SKM-1 (cell line): Measurements from ENCODE around the gene CHN2.

Source experiments
- DNase-seq: peaks from one replicate; lab custom pipeline; 2025; ENCODE audit not compliant: unreplicated experiment; lab: John Stamatoyannopoulos, UW

Gene CHN2

DNA sequence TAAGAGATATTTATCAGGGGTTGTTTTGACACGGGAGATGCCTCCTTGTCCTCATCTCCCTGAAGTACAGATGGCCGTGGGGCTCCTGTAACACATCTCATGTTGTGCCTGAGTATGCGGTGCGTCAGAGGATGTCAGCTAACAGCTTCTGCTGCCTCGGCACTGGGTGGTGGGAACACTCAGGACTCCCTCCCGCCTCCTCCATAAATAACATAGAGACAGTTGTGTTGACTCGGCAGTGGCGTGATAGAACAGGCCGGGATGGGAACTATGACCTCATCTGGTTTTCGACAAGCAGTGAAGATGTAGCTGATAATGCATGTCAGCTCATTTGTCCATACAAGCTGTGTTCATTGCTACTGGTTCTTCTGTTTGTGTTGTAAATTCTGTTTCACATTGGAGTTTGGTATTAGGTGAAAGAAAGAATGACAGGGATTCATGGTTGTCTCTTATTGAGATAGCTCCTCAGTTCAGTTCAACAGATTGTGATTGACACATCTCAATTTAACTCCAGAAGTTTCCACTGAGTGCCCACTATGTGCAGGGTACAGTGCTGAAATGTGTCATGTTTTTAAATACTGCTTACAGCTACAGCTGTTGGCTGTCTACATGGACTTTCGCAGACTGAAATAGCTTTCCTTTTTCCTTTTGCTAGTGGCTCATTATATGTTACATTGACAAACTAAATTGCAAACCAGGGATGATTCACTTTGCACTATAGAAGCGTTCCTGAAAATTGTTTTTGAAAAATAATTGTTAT, 87.4 kb downstream of the CHN2 start:
- DNase-seq, result no peak

- DNase-seq, result peak; percentile 31
Observed at GRCh38 chr7:29282819-29283414, 88.3 kb downstream of the CHN2 start.

DNA sequence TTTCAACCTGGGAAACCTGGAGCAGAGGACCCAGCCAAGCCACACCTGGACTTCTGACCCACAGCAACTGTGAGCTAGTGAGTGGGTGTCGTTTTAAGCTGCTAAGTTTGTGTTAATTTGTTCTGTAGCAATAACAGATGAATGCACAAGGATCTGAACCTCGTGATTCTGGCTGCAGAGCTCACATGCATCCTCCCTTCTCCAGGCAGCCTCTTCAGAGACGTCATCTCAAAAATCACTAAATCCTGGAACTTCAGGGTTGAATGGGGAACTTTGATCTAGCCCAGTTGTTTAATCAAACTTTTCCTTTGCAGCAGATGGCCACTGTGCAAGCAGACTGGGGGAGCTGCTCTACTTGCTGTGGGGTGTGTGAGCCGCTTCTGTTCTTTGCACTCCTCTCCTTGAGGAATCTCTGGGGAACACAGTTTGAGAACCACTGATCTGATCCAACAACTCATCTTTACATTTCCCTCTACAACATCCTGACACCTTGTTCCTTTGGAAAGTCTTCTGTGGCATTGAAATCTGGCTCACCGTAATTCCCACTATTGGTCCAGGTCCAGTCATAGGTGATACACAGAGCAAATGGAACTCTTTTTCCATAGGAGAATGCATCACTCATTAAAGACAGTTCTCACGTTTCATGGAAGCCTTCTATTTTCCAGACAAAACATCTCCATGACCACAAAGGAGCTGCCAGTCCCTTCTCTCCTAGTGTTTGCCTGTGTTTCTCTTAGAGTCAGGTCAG, 90.3 kb downstream of the CHN2 start:
- DNase-seq, result no peak

DNA sequence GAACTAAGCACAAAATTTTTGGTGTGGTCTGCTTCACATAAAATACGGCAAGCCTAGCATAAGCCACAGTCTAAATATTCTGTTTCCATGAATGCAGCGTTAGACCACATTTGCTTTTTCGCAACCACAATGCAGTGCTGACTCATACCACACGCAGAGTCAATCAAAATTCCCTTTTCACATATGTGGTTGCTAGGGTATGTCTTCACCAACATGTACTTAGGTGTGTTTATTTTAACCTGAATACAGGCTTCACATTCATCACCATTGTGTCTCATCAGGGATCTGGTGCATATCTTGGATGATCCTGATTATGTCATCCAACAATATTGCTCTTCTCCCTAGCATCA, 90.8 kb downstream of the CHN2 start:
- peak; percentile 20 for DNase-seq

- DNase-seq, result no peak
Observed at GRCh38 chr7:29285861-29286260, 91.3 kb downstream of the CHN2 start.

DNA sequence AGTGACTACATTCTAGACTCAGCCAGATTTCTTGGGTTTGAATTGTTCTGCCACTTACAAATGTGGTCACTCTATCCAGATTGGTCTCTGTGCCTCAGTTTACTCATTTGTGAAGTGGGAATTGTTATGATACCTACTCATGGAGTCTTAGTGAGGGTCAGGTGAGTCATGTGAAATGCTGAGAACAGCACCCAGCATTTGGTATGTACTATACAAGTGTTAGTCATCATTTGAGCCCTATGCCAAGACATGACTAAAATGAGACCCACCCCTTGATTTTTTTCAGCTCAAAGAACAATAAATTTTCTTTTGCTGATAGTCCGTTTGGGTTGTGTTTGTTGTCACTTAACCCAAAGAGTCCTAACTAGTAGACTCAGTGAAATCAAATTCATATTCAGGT, 92.8 kb downstream of the CHN2 start:
- DNase-seq, result no peak

- no peak for DNase-seq
Observed at GRCh38 chr7:29288181-29289091, 93.9 kb downstream of the CHN2 start.

GRCh38 chr7:29289156-29290021, 94.8 kb downstream of the CHN2 start:
- DNase-seq, result no peak

GRCh38 chr7:29290829-29291228, 96.3 kb downstream of the CHN2 start:
- no peak for DNase-seq

GRCh38 chr7:29291723-29292618, 97.4 kb downstream of the CHN2 start:
- no peak for DNase-seq

DNA sequence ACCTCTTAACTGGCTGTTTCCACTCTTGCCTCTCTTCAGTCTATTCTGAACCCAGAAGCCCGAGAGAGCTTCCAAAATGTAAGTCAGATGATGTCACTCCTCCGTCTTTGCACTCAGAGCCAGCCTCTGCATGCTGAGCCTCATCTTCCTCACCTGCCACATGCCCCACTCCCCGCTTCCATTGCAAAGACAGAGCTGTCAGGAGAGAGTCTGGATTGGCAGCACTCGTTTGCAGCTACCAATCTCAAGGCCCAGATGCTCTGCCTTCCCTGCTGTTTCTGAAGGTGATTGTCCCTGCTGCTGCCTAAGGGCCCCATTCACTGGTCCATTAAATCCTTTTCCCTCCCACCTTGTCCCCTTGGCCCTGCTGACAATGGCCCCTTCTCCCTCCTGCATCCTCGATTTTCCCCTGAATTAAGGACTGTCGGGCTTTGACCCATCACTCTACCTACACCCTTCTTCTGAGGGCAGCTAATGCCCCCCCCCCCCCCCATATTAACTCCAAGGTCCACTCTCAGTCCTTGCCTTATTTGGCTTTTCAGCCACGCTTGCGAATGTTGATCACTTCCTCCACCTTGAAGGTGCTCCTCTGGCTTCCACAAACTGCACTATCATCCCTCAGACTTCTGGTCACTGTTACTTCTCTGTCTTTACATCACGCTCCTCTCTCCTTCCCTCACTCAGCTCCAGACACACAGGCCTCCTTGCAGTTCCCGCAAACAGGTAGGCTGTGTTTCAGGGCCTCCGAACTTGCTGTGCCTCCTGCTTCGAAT, 98.5 kb downstream of the CHN2 start:
- DNase-seq, result no peak

DNA sequence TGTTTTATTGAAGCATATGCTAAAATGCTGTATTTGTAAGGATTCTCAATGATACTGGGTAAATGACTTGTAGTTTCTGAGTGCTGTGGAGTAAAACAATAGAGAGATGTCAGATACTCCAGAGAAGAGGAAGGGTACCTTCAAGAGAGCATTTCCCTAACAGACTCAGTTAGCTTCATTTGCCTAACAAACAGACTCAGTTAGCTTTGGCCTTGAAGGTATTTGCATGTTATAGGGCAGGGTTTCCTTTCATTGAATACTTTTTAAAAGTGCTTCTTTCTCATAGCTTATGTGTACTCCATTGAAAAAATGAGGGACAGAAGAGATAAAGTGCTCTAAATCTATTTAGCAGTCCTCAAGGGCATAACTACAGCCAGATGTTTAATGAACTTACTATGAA, 101.8 kb downstream of the CHN2 start:
- no peak for DNase-seq

GRCh38 chr7:29297194-29297890, 102.8 kb downstream of the CHN2 start:
- DNase-seq, result no peak

DNA sequence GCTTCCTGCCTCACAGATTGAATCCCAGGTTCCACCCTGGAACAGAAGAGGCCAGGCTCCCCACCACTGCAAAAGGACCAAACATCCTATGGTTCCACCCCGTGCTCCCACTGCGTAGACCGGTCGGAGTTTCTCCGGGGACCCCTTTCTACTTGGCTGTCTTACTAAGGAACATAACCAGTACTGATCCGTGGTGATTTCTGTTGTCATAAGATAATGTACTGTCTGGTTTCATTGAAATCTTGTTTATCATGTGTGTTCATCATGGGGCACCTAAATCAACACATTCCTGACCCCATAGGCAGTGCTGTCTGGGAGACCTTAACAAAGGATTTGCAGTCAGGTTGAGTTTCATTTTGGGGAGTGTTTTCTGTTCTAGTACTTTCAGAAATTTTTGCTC, 104.5 kb downstream of the CHN2 start:
- DNase-seq, result no peak

DNA sequence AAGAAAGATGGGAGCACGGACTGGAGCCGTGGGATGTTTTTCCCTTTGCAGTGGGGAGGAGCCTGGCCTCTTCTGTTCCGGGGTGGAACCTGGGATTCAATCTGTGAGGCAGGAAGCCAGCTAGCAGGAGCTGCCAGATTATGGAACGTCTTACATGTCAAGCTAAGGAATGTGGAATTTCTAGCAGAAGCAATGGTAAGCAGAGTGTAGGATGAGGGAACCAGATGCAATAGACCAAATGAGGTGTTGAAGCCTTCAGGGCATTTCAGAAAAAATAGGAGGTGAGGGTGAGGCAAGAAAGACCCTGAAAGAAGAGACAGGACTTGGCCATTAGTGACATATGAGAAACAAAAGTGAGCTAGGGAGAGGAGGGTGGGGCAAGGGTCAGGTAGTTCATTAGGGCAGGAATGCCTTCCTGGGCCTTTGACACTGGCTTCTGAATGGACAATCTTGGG, 105.5 kb downstream of the CHN2 start:
- DNase-seq, result no peak

GRCh38 chr7:29300649-29301048, 106.1 kb downstream of the CHN2 start:
- no peak for DNase-seq

DNA sequence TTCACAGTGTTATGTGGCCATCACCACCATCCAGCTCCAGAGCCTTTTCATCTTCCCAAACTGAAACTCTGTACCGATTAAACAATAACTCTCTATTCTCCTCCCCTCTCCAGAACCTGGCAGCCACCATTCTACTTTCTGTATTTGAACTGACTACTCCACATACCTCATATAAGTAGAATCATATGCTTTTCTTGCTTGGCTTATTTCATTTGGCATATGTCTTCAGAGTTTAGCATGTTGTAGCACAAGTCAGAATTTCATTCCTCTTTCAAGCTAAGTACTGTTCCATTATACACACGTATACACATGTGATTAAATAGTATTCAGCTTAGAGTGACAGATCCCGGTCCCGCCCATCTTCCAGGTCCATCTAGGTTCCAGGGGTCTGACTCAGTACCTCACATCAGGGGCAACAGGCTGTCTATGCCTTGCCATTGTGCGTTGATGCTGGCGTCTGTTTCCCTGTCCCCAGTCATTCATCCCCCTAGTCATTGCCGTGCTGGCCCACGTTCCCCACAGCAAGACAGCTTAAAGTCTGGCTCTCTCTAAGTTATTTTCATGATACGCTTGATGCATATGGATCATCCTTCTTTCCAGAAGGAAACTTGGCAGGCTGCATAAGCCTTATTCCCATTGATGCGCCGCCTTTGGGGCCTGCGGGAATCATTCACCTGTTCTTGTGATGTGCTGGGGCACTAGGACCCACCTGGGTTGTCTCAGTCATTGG, 108.3 kb downstream of the CHN2 start:
- DNase-seq, result no peak
